Uterus (tissue), 2 donors: Measurements from ENCODE around the gene PPP2R5A.
A peak's percentile ranks its signal among the peaks of the same experiment; 100 is the strongest.

Source experiments
- POLR2A ChIP-seq, 2 donors: fragments of 450-650 bp; IDR thresholded peaks; one replicate each; pipeline ENCODE4 v1.6.1; 2016; ENCODE audit warnings: antibody characterized with exemption in 2 of 2, mild to moderate bottlenecking in 1 of 2, moderate library complexity in 1 of 2
- TF ChIP-seq, protein P1 (sequence below), 4 experiments: fragments of 200-600 bp in 2 of 4; fragments of 450-650 bp in 2 of 4; sonication (generic) in 2 of 4; IDR thresholded peaks; one replicate each; pipeline ENCODE4 v1.5.1; 2016 to 2019; ENCODE audit warnings: antibody characterized with exemption in 4 of 4, mild to moderate bottlenecking in 2 of 4, moderate library complexity in 1 of 4

DNA sequence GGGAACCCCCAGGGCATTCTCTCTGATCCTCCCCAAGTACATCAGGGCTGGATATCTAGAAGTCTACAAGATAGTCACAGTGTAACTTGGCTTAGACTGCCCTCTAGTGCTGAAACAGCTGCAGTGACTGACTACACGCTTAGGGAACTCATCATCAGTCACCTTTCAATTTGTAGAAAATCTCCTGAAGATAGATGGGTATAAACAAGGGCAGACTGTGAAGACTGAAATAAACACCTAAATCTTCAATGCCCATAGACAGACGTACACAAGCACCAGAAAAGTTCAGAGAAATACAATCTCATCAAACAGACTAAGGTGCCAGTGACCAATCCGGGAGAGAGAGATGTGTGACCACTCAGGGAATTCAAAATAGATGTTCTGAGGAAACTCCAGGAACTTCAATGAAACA is 82.9 kb downstream of the PPP2R5A start:
- TF ChIP-seq, protein P1, sequence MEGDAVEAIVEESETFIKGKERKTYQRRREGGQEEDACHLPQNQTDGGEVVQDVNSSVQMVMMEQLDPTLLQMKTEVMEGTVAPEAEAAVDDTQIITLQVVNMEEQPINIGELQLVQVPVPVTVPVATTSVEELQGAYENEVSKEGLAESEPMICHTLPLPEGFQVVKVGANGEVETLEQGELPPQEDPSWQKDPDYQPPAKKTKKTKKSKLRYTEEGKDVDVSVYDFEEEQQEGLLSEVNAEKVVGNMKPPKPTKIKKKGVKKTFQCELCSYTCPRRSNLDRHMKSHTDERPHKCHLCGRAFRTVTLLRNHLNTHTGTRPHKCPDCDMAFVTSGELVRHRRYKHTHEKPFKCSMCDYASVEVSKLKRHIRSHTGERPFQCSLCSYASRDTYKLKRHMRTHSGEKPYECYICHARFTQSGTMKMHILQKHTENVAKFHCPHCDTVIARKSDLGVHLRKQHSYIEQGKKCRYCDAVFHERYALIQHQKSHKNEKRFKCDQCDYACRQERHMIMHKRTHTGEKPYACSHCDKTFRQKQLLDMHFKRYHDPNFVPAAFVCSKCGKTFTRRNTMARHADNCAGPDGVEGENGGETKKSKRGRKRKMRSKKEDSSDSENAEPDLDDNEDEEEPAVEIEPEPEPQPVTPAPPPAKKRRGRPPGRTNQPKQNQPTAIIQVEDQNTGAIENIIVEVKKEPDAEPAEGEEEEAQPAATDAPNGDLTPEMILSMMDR (IDR thresholded peaks at IDR 0.05): peak; percentile 61 to 81 (median 66)
- no peak for TF ChIP-seq POLR2A (IDR thresholded peaks at IDR 0.05)
